ENCODE data around the gene ETFB.

The ETFB gene

DNA sequence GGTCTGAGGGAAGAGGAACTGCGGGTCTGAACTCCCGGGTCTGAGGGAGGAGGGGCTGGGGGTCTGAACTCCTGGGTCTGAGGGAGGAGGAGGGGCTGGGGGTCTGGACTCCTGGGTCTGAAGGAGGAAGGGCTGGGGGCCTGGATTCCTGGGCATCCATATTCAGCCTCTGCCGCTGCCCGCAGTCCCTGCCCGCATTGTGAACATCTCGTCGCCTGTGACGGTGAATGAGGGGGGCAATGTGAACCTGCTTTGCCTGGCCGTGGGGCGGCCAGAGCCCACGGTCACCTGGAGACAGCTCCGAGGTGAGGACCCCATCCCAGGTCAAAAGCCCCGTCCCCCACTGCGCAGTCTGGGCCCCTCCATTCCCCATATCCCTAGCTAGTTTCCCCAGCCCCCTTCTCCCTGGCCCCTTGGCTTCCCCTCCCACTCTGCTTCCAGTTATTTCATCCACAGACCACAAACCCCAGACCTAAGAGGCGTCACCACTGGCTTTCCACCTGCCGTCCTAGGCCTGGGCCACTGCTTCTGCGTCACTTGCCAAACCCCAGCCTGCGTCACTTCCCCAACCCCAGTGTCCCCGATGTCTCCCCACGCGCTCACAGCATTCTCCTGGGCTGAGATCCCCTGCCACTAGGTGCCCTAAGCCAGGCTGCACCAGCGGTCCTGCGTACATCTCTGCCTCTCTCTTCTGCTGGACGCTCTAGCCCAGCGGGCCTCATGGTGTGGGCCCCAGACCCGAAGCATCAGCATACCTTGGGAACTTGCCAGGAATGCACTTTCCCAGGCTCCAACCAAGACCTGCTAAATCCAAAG lies 40.8 kb downstream of the ETFB start:
- peak; percentile 37 for DNase-seq

DNA sequence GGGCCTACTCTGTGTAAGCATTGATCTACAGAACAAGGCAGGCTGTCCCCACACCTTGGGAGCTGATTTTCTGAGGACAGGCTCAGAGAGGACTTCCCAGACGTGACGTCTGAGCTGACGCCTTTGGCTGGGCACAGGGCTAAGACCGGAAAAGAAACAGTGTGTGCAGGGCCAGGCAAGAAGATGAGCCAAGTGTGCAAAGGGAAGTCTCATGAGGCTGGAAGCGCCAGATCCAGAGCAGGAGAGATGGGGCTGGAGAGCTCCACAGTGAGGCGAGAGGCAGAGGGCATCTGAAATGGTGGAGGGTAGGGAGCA lies 42.1 kb downstream of the ETFB start:
- DNase-seq, result no peak

DNA sequence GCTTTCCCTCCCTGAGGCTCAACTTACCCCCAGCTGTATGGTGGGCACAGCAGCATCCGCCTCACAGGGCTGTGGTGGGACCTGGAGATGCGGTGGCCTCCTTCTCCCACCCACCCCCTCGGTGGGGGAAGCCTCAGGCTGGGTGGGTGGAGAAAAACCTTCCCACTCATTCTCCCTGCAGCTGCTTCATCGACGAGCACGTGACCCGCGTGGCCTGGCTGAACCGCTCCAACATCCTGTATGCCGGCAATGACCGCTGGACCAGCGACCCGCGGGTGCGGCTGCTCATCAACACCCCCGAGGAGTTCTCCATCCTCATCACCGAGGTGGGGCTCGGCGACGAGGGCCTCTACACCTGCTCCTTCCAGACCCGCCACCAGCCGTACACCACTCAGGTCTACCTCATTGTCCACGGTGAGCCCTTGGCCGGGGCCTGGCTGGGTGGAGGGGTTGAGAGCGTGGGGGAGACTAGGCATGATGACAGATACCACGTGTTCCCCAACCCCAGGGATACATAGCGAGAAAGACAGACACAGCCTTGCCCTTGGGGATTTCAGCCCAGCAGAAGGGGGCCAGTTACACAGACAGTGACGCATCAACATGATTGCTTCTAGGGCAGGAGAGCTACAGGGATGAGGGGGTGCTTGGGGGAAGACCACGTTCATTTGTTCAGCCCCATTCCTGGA lies 42.6 kb downstream of the ETFB start:
- no peak for DNase-seq

DNA sequence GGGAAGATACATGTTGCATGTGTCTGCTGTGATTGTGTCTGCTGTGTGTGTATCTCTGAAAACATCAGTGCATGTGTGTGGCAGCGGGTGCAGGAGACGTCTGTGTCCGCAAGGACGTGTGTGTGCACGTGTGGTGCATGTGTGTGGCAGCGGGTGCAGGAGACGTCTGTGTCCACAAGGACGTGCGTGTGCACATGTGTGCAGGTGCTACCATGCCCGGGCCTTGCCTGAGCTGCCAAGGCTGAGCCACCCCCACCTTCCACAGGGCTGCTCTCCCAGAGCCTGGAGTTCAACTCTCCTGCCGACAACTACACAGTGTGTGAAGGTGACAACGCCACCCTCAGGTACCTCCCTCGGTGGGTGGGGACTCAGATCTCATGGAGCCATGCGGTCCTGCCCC lies 44.4 kb downstream of the ETFB start:
- DNase-seq, result no peak

DNA sequence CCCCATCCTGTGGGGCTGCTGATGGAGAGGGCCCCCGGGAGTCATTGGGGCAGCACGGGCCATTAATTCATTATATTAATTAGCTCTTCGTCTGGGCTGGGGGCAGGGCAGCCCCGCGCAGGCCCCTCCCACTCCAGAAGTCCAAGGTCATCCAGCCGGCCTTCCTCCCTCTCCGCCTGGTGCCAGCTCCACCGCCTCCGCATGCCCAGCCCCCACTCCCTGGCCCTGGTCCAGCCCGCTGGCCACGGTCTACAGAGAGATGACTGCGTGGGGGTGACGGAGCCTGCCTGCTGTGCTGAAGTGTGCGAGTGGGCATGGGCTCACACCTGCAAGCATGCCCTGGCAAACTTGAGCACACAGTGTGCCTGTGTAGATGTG lies 45.9 kb downstream of the ETFB start:
- no peak for DNase-seq

DNA sequence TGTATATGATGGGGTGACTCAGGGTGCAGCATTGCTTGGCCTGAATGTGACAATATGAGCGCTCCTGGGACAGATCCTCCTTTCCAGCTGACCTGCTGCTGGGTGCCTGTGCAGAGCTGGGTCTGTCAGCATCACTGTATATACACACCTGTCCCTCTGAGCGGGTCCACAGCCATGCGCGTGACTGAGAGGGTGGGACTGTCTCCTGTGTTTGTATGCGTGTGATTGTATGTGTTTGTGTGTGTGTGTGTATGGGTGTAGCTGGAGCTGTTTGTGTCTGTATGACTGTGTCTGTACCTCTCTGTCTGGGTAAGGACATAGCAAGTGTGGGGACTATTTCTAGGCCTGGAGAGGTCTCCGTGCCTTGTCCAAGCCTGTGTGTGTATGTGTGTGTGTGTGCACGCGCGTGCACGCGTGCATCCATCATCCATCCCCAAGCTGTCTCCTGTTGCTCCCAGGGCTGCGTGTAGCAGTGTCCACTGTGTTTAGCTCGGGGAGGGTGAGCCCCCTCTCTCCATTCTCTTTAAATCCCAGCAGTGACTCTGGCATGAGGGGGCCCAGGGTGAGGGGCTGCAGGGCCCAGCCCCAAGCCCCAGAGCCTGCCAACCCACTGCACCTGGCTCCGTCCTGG lies 46.4 kb downstream of the ETFB start:
- no peak for DNase-seq

DNA sequence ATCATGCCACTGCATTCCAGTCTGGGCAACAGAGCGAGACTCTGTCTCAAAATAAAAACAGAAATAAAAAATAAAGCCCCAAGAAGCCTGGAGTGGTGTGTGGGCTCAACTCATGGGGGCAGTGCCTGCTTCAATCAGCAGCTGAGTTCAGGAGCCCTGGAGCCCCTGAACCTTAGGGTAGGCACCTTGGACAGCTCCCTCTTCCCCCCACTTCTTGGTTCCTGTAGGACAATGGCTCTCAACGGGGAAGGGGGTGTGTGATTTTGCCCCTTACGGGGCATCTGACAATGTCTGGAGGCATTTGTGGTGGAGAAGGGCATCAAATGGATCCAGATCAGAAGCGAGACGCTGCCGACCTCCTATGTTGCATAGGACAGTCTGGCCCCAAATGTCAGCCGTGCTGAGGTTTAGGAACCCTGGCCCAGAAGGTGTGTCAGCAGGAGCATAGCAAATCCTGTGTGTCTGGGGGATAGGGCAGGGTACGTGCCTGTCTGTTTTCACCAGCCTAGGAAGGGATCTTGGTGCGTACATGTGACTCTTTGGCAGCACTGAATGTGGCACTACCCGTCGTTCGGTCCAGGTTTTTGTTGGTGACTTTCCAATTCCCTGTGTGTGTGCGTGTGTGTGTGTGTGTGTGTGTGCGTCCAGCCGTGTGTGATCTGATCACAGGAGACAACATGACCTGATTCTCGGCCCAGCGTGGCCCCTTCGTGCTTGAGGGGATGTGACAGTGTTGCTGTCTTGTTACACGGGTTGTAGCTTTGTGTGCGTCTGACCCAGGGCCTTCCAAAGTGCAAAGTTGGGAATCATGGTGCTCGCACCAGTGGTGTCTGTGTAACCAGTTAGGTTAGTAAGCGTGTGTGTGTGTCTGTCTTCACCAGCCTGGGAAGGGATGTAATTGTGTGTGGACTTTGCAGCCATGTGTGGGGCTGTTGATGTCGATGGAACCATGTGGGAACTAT lies 47.2 kb downstream of the ETFB start:
- DNase-seq, result no peak

DNA sequence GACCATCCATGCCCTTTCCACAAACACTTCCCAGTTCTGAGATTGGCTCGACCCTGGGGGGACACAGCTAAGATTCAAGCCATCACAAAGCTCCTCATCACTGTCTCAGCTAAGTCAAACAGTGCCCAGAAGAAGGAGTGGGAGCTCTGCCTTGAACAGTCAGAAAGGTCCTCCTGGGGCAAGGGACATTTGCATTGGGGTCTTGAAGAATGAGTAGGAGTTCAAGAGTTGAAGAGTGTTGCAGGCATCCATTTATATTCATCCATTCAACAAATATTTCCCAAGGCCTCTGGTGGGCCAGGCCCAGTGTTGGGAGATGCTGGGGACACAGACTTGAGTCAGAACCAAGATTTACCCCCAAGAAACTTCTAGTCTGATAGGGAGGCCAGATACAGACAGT lies 48.2 kb downstream of the ETFB start:
- no peak for DNase-seq

DNA sequence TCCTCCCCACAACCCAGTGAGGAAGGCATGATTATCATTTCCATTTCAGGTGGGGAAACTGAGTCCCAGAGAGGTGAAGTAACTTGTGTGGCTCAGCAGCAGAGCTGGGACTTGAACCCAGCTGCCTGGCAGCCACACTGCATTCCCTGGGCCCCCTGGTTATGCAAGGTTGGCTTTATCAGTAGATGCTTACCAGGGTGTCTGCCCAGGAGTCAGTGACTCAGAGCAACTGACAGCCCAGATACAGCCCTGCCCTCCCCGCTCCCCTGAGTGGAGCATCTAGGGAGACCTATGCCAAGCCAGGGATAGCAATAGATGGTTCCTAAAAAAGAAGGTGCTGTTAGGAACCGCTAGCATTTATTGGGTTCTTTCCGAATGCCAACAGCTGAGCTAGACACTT lies 48.8 kb downstream of the ETFB start:
- no peak for DNase-seq

DNA sequence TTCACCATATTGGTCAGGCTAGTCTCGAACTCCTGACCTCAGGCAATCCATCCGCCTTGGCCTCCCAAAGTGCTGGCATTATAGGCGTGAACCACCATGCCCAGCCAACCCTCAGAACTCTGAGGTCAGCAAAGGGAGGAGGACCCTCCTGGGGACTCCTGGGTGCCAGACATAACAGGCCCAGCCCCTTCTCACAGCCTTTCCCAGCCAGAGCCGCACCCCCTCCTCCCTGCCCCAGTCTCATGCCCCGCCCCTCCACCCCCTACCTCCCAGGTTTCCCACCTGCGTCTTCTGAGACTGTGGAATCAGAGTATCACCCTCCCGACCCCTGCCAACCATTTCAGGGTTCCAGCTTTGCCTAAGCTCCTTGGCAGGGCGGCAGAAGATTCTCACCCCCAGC lies 49.5 kb downstream of the ETFB start:
- DNase-seq, result no peak

DNA sequence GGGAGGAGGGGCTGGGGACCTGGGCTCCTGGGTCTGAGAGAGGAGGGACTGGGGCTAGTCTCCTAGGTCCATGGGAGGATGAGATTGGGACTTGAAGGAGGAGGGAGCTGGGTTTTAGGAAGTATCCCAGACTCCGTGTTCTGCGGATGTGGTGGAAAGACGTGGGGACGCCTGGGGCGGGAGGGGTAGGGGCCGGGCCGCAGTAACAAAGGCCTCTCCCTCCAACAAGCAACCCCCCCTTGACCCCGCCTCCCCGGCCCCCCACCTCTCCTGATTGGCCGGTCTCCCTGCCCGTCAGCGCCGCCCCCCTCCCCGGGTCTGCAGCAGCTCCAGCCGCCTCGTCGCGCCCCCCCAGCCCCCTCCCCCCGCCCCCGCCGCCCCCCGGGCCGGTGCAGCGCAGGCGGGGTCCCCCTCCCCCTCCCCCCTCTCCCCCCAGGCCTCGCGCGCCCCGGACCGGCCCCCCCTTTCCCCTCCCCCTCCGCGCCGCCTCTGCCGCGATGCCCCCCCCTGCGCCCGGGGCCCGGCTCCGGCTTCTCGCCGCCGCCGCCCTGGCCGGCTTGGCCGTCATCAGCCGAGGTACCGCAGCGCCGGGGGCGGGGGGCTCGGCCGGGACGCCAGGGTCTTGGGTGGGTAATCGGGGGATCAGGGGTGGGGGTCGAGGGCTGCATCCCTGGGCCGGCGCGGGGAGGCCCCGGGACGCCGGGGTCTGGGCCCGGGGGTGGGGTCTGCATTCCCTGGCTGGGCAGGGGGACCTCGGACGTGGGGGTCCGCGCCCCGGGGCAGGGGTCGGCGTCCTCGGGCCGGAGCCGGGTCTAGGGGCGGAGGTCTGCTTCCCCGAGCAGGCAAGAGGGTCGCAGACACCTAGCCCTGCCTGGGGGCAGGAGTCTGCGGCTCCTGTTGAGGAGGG lies 54.6 kb downstream of the ETFB start, which contains the start of gene IGLON5:
Gene IGLON5, plus strand, starts transcription at position 294 of the 907 bp plus-strand sequence. Its CDS starts 204 bp downstream, at position 498.
- DNase-seq, result no peak

DNA sequence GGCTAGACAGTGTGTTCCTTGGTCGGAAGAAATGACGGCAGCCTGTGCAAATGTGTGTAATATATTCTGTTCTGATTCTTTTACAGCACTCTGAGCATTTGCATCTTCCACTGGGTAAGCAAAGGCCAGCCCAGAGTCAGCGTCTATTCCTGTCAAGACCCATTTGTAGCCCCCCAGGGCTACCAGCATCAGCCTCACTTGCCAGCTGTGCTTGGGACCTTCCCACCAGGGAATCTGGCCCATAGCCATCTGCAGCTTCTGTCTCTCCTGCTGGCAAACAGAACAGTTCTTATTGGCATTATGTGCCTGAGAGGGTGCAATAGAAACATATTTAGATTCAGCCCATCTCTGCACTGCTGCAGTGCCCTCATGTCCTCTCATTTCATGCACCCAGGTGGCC lies 60.7 kb downstream of the ETFB start:
- DNase-seq, result no peak

DNA sequence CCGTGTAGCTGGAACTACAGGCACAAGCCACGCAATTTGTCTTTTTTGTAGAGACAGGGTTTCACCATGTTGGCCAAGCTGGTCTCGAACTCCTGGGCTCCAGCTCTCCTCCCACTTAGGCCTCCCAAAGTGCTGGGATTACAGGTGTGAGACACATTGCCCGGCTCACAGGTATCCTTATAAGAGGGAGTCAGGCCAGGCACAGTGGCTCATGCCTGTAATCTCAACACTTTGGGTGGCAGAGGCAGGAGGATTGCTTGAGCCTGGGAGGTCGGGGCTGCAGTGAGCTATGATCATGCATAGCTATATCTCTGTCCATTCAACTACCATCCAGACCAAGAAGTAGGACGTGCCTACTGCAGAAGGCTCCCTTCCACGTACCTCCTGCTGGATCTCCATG lies 64.9 kb downstream of the ETFB start:
- DNase-seq, result no peak

DNA sequence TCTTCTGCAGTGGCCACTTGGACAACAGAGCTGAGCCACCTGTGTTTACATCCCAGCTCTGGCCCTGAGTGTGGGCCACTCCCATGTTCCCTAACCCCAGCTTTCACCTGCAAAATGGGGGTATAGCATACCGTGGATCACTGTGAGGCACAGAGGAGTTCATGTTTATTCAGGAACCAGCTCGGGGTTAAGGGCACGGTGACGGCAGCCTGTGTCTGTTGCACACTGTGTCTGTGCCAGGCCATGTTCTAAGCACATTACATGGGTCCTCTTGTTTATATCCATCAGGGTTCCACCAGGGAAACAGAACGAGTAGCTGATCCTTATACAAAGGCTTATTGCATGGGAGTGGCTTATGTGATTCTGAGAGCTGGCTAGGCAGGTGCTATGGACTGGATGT lies 68.8 kb downstream of the ETFB start:
- no peak for DNase-seq

DNA sequence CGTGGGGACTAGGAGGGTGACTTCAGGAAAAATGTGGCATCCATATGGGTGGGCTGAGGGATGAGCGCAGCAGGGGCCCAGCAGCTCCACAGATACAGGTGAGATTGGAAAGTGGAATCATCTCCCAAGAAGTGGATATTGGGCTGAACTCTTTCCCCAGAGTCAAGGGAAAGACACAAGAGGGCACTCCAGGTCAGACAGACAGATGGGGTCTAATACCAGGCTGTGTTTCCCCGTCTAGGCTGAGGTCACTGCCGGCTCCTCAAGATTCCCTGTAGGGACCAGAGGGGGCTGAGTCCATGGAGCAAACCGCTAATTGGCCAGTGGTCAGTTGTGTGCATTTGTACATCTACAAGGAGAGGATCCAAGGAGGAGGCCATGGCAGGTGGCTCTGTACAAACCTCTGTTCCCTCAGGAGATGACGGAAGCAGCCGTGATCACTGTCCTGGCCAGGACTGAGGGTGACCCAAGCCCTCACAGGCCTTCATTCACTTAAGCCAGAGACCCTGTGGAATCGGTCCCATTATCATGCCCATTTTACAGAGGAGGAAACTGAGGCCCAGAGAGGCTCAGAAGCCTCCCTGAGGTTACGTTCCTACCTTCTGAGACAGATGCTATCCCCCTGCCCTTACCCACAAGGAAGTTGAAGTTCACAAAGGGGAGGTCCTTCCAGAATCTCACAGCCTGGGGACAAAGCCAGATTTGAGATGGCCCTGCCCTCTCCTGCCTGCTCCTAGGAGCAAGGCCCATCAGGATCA lies 69.7 kb downstream of the ETFB start:
- DNase-seq, result no peak

DNA sequence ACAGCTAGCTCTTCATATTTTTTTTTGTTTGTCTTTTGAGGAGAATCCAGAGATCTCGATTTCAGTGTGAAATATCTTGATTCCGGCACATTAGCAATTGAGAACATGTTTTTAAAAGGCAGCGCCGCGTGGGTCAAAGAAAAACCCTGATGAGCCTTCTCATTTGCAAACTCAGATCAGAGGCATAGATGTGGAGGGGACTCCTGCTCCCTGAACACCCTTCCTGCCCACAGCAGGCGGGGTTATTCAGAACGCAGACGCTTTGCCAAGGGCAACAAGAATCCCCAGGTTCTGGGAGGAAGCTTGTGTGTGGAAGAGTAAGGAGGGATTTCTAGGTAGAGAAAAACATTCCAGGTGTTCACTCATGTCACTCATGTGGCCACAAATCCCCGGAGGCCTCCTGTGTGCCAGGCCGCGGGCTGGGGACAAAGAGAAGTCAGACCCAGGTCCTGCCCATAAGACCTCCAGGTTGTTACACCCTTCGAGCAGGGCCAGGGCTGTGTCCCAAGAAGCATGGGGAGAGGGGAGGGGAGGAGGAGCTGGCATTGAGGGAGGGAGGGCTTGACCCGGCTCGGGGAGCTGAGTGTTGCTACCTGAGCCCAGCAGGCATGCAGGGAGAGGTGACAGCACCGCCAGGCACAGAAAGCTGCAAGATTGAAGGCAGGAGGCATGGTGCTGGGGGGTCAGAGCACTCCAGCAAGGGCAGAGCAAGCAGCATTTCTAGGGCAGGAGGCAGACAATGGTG lies 70.6 kb downstream of the ETFB start:
- DNase-seq, result no peak
